GM12892 (cell line): ENCODE data around the gene HACD2.

Experiments
- POLR2A ChIP-seq: IDR thresholded peaks from 2 replicates; pipeline ENCODE4 v1.6.1; 2011; ENCODE audit warnings: low read depth, low read length, control low read depth
- POLR2AphosphoS5 ChIP-seq: IDR thresholded peaks from 2 replicates; pipeline ENCODE4 v1.6.1; 2011; ENCODE audit warnings: low read depth, low read length, control low read depth
- TAF1 ChIP-seq: IDR thresholded peaks from 2 replicates; pipeline ENCODE4 v1.6.1; 2011; ENCODE audit warnings: low read depth, mild to moderate bottlenecking, control low read depth, low read length, borderline replicate concordance

DNA sequence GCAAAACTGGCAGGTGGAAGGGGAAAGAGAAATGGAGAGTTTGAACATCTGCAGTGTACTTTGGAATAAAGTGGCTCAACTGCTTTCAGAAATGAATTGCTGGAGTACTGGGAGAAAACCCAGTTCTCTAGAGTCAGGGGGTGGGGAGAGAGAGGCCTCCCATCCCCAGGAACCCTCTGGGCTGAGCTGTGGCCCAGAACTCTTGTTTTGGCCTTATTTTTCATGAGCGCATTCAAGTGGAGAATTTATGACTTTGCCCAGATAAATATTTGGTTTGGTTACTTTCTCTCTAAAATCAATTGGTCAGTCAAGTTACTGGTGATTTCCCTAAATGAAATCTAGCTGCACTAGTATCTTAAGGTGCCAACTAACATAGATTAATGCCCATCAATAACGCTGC lies 28.7 kb upstream of the HACD2 start:
- TF ChIP-seq POLR2A: no peak
- TF ChIP-seq POLR2AphosphoS5: no peak
- no peak for TF ChIP-seq TAF1
